CD4-positive, alpha-beta memory T cell (primary cell): ENCODE results near the gene SCN9A. TPM values are rescaled to one million over a fixed set of nuclear protein-coding genes. Genes with fewer than 3 reads are reported as not detected.

Source experiments
- CTCF ChIA-PET: fragments of 350-600 bp; sonication (Branson Sonifier 250); formaldehyde crosslinking; loops from one replicate; lab custom pipeline; 2021; ENCODE audit warnings: inconsistent platforms; ENCODE audit not compliant: partially characterized antibody; lab: Charles Lee
- POLR2A ChIA-PET: fragments of 350-600 bp; sonication (Branson Sonifier 250); formaldehyde crosslinking; loops from one replicate; lab custom pipeline; 2021; ENCODE audit not compliant: partially characterized antibody; lab: Charles Lee
- DNase-seq, 5 donors: peaks; one replicate each; pipeline versions ENCODE4 v3.0.0 to v3.0.0-alpha.2; 2020 to 2022; ENCODE audit warnings: mixed read lengths in 1 of 5
- H3K27ac ChIP-seq: one replicate; pipeline ENCODE4 v1.7.0; 2013; ENCODE audit warnings: low read depth, low read length
- H3K27me3 ChIP-seq: 2 replicates; pipeline ENCODE4 v1.7.0; 2013; ENCODE audit warnings: mild to moderate bottlenecking, low read length, moderate library complexity; ENCODE audit not compliant: insufficient read depth
- H3K36me3 ChIP-seq: 2 replicates; pipeline ENCODE4 v1.7.0; 2013; ENCODE audit warnings: mild to moderate bottlenecking, low read length, moderate library complexity; ENCODE audit not compliant: insufficient read depth
- H3K4me1 ChIP-seq: 2 replicates; pipeline ENCODE4 v1.7.0; 2013; ENCODE audit warnings: mild to moderate bottlenecking, low read length, moderate library complexity; ENCODE audit not compliant: insufficient read depth
- H3K4me3 ChIP-seq, 2 donors: one replicate each; pipeline ENCODE4 v1.7.0; 2013; ENCODE audit warnings: low read length in 2 of 2, mild to moderate bottlenecking in 1 of 2
- H3K9me3 ChIP-seq, 2 donors: one replicate each; pipeline ENCODE4 v1.7.0; 2013; ENCODE audit warnings: low read length in 2 of 2, control low read depth in 1 of 2; ENCODE audit not compliant: control insufficient read depth in 1 of 2
- H3K27ac Mint-ChIP-seq, 7 donors: one replicate each; pipeline ENCODE4 v1.8.0; 2020 to 2021; ENCODE audit warnings: mixed read lengths in 7 of 7, mild to moderate bottlenecking in 6 of 7, inconsistent platforms in 3 of 7, moderate library complexity in 3 of 7
- H3K27me3 Mint-ChIP-seq, 2 donors: one replicate each; pipeline ENCODE4 v1.8.0; 2020 to 2021; ENCODE audit warnings: mixed read lengths in 2 of 2
- H3K36me3 Mint-ChIP-seq, 2 donors: one replicate each; pipeline ENCODE4 v1.8.0; 2020 to 2021; ENCODE audit warnings: mixed read lengths in 2 of 2, inconsistent platforms in 1 of 2, mild to moderate bottlenecking in 1 of 2
- H3K4me1 Mint-ChIP-seq, 4 donors: one replicate each; pipeline ENCODE4 v1.8.0; 2020 to 2021; ENCODE audit warnings: mixed read lengths in 4 of 4, mild to moderate bottlenecking in 1 of 4
- H3K4me3 Mint-ChIP-seq, 8 donors: one replicate each; pipeline ENCODE4 v1.8.0; 2020 to 2021; ENCODE audit warnings: mixed read lengths in 8 of 8, mild to moderate bottlenecking in 7 of 8, moderate library complexity in 6 of 8, inconsistent platforms in 3 of 8
- H3K9me3 Mint-ChIP-seq, 8 donors: one replicate each; pipeline ENCODE4 v1.8.0; 2020 to 2021; ENCODE audit warnings: mixed read lengths in 8 of 8, mild to moderate bottlenecking in 5 of 8, inconsistent platforms in 3 of 8, moderate library complexity in 1 of 8
- intact Hi-C: fragments of 100-400 bp; cut with micrococcal nuclease; formaldehyde crosslinking; loops from one replicate; pipeline ENCODE4 v1.15.1; 2023
- polyA plus RNA-seq, 2 donors: library from polyadenylated mRNA; unstranded; fragments of 300-500 nt; fragmentation: Illumina TruSeq; gene quantifications; one replicate each; pipeline ENCODE4 v1.2.3, GENCODE V29; 2021
- total RNA-seq, 2 experiments: library from RNA; stranded (reverse); gene quantifications; one replicate each; pipeline ENCODE4 v1.2.3, GENCODE V29; 2021

Gene SCN9A
- total and polyA plus RNA-seq, 4 experiments from 2014 or later, result not detected

GRCh38 chr2:166233244-166233643, 142.5 kb downstream of the SCN9A start:
- Histone ChIP-seq H3K36me3 (no peaks in the 10 kb centered on the region), H3K27ac (no peak overlapping the region), H3K4me3 (no peak overlapping the region), H3K4me1 (no peaks in the 10 kb centered on the region), H3K27me3 (no peaks in the 10 kb centered on the region), H3K9me3 (no peaks in the 10 kb centered on the region)
- no peak overlapping the region for H3K4me3 Mint-ChIP-seq
- ChIA-PET CTCF (no interaction called here), POLR2A (no interaction called here)
- no peak overlapping the region for H3K27ac Mint-ChIP-seq
- H3K9me3 Mint-ChIP-seq, result peaks cover 0 to 9% (median 0%) of the 10 kb centered on the region in 8 donors
- intact Hi-C loops, result no loop called here
- no peaks in the 10 kb centered on the region for H3K36me3 Mint-ChIP-seq
- no peaks in the 10 kb centered on the region for H3K27me3 Mint-ChIP-seq
- no peaks in the 10 kb centered on the region for H3K4me1 Mint-ChIP-seq
- DNase-seq, result no peak

- Mint-ChIP-seq H3K4me1 (no peaks in the 10 kb centered on the region), H3K36me3 (no peaks in the 10 kb centered on the region), H3K27me3 (no peaks in the 10 kb centered on the region), H3K9me3 (peaks cover 0 to 9% (median 0%) of the 10 kb centered on the region in 8 donors), H3K4me3 (no peak overlapping the region), H3K27ac (no peak overlapping the region)
- no peak overlapping the region for H3K4me3 ChIP-seq
- ChIA-PET POLR2A (no interaction called here), CTCF (no interaction called here)
- no peaks in the 10 kb centered on the region for H3K4me1 ChIP-seq
- H3K27ac ChIP-seq, result no peak overlapping the region
- DNase-seq, result no peak
- no peaks in the 10 kb centered on the region for H3K36me3 ChIP-seq
- intact Hi-C loops, result no loop called here
- no peaks in the 10 kb centered on the region for H3K9me3 ChIP-seq
- no peaks in the 10 kb centered on the region for H3K27me3 ChIP-seq
Measured at GRCh38 chr2:166230724-166231070, 145.0 kb downstream of the SCN9A start.

GRCh38 chr2:166230024-166230723, 145.6 kb downstream of the SCN9A start:
- H3K27ac Mint-ChIP-seq, result no peak overlapping the region
- H3K9me3 Mint-ChIP-seq, result peaks cover 0 to 9% (median 0%) of the 10 kb centered on the region in 8 donors
- H3K4me3 ChIP-seq, result no peak overlapping the region
- no peaks in the 10 kb centered on the region for H3K27me3 ChIP-seq
- intact Hi-C loops, result no loop called here
- no peak overlapping the region for H3K27ac ChIP-seq
- H3K4me3 Mint-ChIP-seq, result no peak overlapping the region
- no peaks in the 10 kb centered on the region for H3K4me1 ChIP-seq
- DNase-seq, result no peak
- POLR2A ChIA-PET, result no interaction called here
- H3K4me1 Mint-ChIP-seq, result no peaks in the 10 kb centered on the region
- no peaks in the 10 kb centered on the region for H3K27me3 Mint-ChIP-seq
- CTCF ChIA-PET, result no interaction called here
- H3K9me3 ChIP-seq, result no peaks in the 10 kb centered on the region
- no peaks in the 10 kb centered on the region for H3K36me3 Mint-ChIP-seq
- no peaks in the 10 kb centered on the region for H3K36me3 ChIP-seq

- Mint-ChIP-seq H3K27ac (no peak overlapping the region), H3K4me3 (no peak overlapping the region), H3K27me3 (no peaks in the 10 kb centered on the region), H3K36me3 (no peaks in the 10 kb centered on the region), H3K9me3 (peaks cover 0 to 9% (median 0%) of the 10 kb centered on the region in 8 donors), H3K4me1 (no peaks in the 10 kb centered on the region)
- POLR2A ChIA-PET, result no interaction called here
- Histone ChIP-seq H3K4me3 (no peak overlapping the region), H3K9me3 (no peaks in the 10 kb centered on the region), H3K27me3 (no peaks in the 10 kb centered on the region), H3K4me1 (no peaks in the 10 kb centered on the region), H3K27ac (no peak overlapping the region), H3K36me3 (no peaks in the 10 kb centered on the region)
- intact Hi-C loops, result no loop called here
- DNase-seq, result no peak
- CTCF ChIA-PET, result no interaction called here
Measured at GRCh38 chr2:166229678-166230023, 146.1 kb downstream of the SCN9A start.

- Mint-ChIP-seq H3K4me3 (no peak overlapping the region), H3K4me1 (no peaks in the 10 kb centered on the region), H3K27me3 (no peaks in the 10 kb centered on the region), H3K36me3 (no peaks in the 10 kb centered on the region), H3K9me3 (peaks cover 0 to 3% (median under 1%) of the 10 kb centered on the region in 8 donors), H3K27ac (no peak overlapping the region)
- no peak overlapping the region for H3K4me3 ChIP-seq
- DNase-seq, result no peak
- H3K4me1 ChIP-seq, result no peaks in the 10 kb centered on the region
- ChIA-PET CTCF (no interaction called here), POLR2A (no interaction called here)
- H3K36me3 ChIP-seq, result no peaks in the 10 kb centered on the region
- H3K27ac ChIP-seq, result no peak overlapping the region
- no peaks in the 10 kb centered on the region for H3K9me3 ChIP-seq
- H3K27me3 ChIP-seq, result no peaks in the 10 kb centered on the region
- intact Hi-C loops, result no loop called here
Measured at GRCh38 chr2:166224197-166224596, 151.5 kb downstream of the SCN9A start.

- H3K9me3 Mint-ChIP-seq, result peaks cover 0 to 3% (median under 1%) of the 10 kb centered on the region in 8 donors
- ChIA-PET CTCF (no interaction called here), POLR2A (no interaction called here)
Measured at GRCh38 chr2:166223298-166223697, 152.4 kb downstream of the SCN9A start.

GRCh38 chr2:166211079-166211478, 164.7 kb downstream of the SCN9A start:
- Mint-ChIP-seq H3K4me1 (no peaks in the 10 kb centered on the region), H3K27me3 (no peaks in the 10 kb centered on the region), H3K27ac (no peak overlapping the region), H3K4me3 (no peak overlapping the region), H3K36me3 (peaks cover 0 to 1% of the 10 kb centered on the region in 2 donors), H3K9me3 (peaks cover 3 to 33% (median 19%) of the 10 kb centered on the region in 8 donors)
- POLR2A ChIA-PET, result no interaction called here
- Histone ChIP-seq H3K4me3 (no peak overlapping the region), H3K27ac (no peak overlapping the region), H3K36me3 (no peaks in the 10 kb centered on the region), H3K4me1 (no peaks in the 10 kb centered on the region), H3K9me3 (no peaks in the 10 kb centered on the region), H3K27me3 (no peaks in the 10 kb centered on the region)
- intact Hi-C loops, result no loop called here
- no peak for DNase-seq
- CTCF ChIA-PET, result no interaction called here

More at GRCh38 chr2:166223298-166223697, 152.4 kb downstream of the SCN9A start:
- Histone ChIP-seq H3K27me3 (no peaks in the 10 kb centered on the region), H3K4me1 (no peaks in the 10 kb centered on the region), H3K9me3 (no peaks in the 10 kb centered on the region), H3K4me3 (no peak overlapping the region), H3K27ac (no peak overlapping the region), H3K36me3 (no peaks in the 10 kb centered on the region)
- H3K4me3 Mint-ChIP-seq, result no peak overlapping the region
- DNase-seq, result no peak
- no peaks in the 10 kb centered on the region for H3K27me3 Mint-ChIP-seq
- H3K27ac Mint-ChIP-seq, result no peak overlapping the region
- intact Hi-C loops, result no loop called here
- H3K36me3 Mint-ChIP-seq, result no peaks in the 10 kb centered on the region
- no peaks in the 10 kb centered on the region for H3K4me1 Mint-ChIP-seq
